Thoracic aorta (tissue), 2 donors: ENCODE measurements around the gene FKBP5. TPM values are rescaled to one million over a fixed set of nuclear protein-coding genes. Genes with fewer than 3 reads are reported as not detected.

Experiments used
- ATAC-seq: fragments of 150-250 bp; one replicate; pipeline ENCODE4 v1.8.0; 2017; ENCODE audit warnings: low read depth; ENCODE audit not compliant: insufficient number of reproducible peaks, low FRiP score
- DNase-seq: peaks from one replicate; pipeline ENCODE4 v3.0.0-alpha.2; 2020; ENCODE audit warnings: low spot score
- H3K27ac ChIP-seq, 2 donors: fragments of 200-600 bp; sonication (generic); 1 replicate in 1 of 2; 2 replicates in 1 of 2; pipeline ENCODE4 v1.5.1; 2016; ENCODE audit warnings: mild to moderate bottlenecking in 2 of 2, moderate library complexity in 2 of 2
- H3K27me3 ChIP-seq: fragments of 200-600 bp; sonication (generic); replicated peaks from 2 replicates; pipeline ENCODE4 v1.6.0; 2016; ENCODE audit warnings: mild to moderate bottlenecking; ENCODE audit not compliant: insufficient read depth
- H3K36me3 ChIP-seq: fragments of 200-600 bp; sonication (generic); one replicate; pipeline ENCODE4 v1.5.1; 2016
- H3K4me1 ChIP-seq, 2 donors: fragments of 200-600 bp; sonication (generic); 1 replicate in 1 of 2; 2 replicates in 1 of 2; pipeline versions ENCODE4 v1.5.1 to v1.6.0; 2016; ENCODE audit warnings: low read depth in 2 of 2, mild to moderate bottlenecking in 1 of 2; ENCODE audit not compliant: control insufficient read depth in 1 of 2
- H3K4me3 ChIP-seq: fragments of 200-600 bp; sonication (generic); 2 replicates; pipeline ENCODE4 v1.5.1; 2016; ENCODE audit warnings: mild to moderate bottlenecking
- H3K9me3 ChIP-seq: fragments of 200-600 bp; sonication (generic); 2 replicates; pipeline ENCODE4 v1.5.1; 2016
- CTCF ChIP-seq: fragments of 200-600 bp; sonication (generic); IDR thresholded peaks from one replicate; pipeline ENCODE4 v1.5.1; 2019; ENCODE audit warnings: antibody characterized with exemption
- total RNA-seq, 2 donors: library from RNA; depleted of rRNA; stranded (reverse); fragments of >200 nt; gene quantifications; one replicate each; pipeline versions ENCODE4 v1.1.0 to v1.2.3, GENCODE V29; 2016

The FKBP5 gene
- total RNA-seq, 2 donors from 2014 or later = 156 to 271 TPM

GRCh38 chr6:35717449-35718374 is 29.0 kb upstream of the FKBP5 start:
- Histone ChIP-seq H3K27me3 (no peaks in the 10 kb centered on the region), H3K9me3 (no peaks in the 10 kb centered on the region), H3K4me1 (peaks cover 28 to 48% of the 10 kb centered on the region in 2 donors), H3K27ac (no peak overlapping the region), H3K4me3 (no peak overlapping the region), H3K36me3 (no peaks in the 10 kb centered on the region)
- DNase-seq = no peak
- ATAC-seq = no peak
- TF ChIP-seq CTCF = no peak

- peaks cover 26 to 39% of the 10 kb centered on the region in 2 donors for H3K4me1 ChIP-seq
- no peak for ATAC-seq
- DNase-seq = no peak
Measured at GRCh38 chr6:35716798-35717197, 28.1 kb upstream of the FKBP5 start.

GRCh38 chr6:35713006-35713767 is 24.5 kb upstream of the FKBP5 start:
- no peak for DNase-seq
- no peaks in the 10 kb centered on the region for H3K36me3 ChIP-seq
- H3K4me3 ChIP-seq = no peak overlapping the region
- TF ChIP-seq CTCF = no peak
- no peaks in the 10 kb centered on the region for H3K9me3 ChIP-seq
- peaks cover 0 to 3% of the 10 kb centered on the region in 2 donors for H3K4me1 ChIP-seq
- H3K27ac ChIP-seq = no peak overlapping the region
- H3K27me3 ChIP-seq = no peaks in the 10 kb centered on the region
- ATAC-seq = no peak

More at GRCh38 chr6:35716798-35717197, 28.1 kb upstream of the FKBP5 start:
- H3K27ac ChIP-seq = no peak overlapping the region
- no peaks in the 10 kb centered on the region for H3K36me3 ChIP-seq
- no peaks in the 10 kb centered on the region for H3K27me3 ChIP-seq
- no peak overlapping the region for H3K4me3 ChIP-seq
- no peak for TF ChIP-seq CTCF
- no peaks in the 10 kb centered on the region for H3K9me3 ChIP-seq

GRCh38 chr6:35711731-35712130 is 23.0 kb upstream of the FKBP5 start:
- Histone ChIP-seq H3K9me3 (no peaks in the 10 kb centered on the region), H3K27ac (no peak overlapping the region), H3K36me3 (no peaks in the 10 kb centered on the region), H3K27me3 (no peaks in the 10 kb centered on the region), H3K4me3 (no peak overlapping the region), H3K4me1 (no peaks in the 10 kb centered on the region)
- ATAC-seq = no peak
- TF ChIP-seq CTCF = no peak
- DNase-seq = no peak

GRCh38 chr6:35710241-35710847 is 21.6 kb upstream of the FKBP5 start:
- no peak for DNase-seq
- no peaks in the 10 kb centered on the region for H3K4me1 ChIP-seq
- no peaks in the 10 kb centered on the region for H3K36me3 ChIP-seq
- H3K27me3 ChIP-seq = no peaks in the 10 kb centered on the region
- H3K4me3 ChIP-seq = no peak overlapping the region
- H3K27ac ChIP-seq = no peak overlapping the region
- no peak for ATAC-seq
- no peaks in the 10 kb centered on the region for H3K9me3 ChIP-seq
- no peak for TF ChIP-seq CTCF
